KMS-11 (cell line): ENCODE data around the gene DDX49.
"Not testable (repeated sequence)": the region's sequence is repeated elsewhere in the genome, so short reads cannot be mapped to it uniquely, and the experiment has no call there.

ENCODE experiments used
- H2AFZ ChIP-seq: fragments of 200-600 bp; sonication (generic); 2 replicates; pipeline ENCODE4 v1.6.1; 2016; ENCODE audit warnings: antibody characterized with exemption, mixed run types, low read depth
- H3K27ac ChIP-seq: fragments of 200-600 bp; sonication (generic); 2 replicates; pipeline ENCODE4 v1.6.1; 2016; ENCODE audit warnings: mild to moderate bottlenecking, mixed run types
- H3K27me3 ChIP-seq: fragments of 200-600 bp; sonication (generic); 2 replicates; pipeline ENCODE4 v1.6.1; 2017; ENCODE audit warnings: mild to moderate bottlenecking, low read depth, mixed run types, moderate library complexity; ENCODE audit not compliant: insufficient read depth
- H3K36me3 ChIP-seq: fragments of 200-600 bp; sonication (generic); 2 replicates; pipeline ENCODE4 v1.6.1; 2017; ENCODE audit warnings: mild to moderate bottlenecking, mixed run types; ENCODE audit not compliant: insufficient read depth
- H3K4me1 ChIP-seq: fragments of 200-600 bp; sonication (generic); 2 replicates; pipeline ENCODE4 v1.6.1; 2016; ENCODE audit warnings: mild to moderate bottlenecking, low read depth, mixed run types; ENCODE audit not compliant: poor library complexity, severe bottlenecking
- H3K4me2 ChIP-seq: fragments of 200-600 bp; sonication (generic); 2 replicates; pipeline ENCODE4 v1.7.0; 2016; ENCODE audit warnings: mild to moderate bottlenecking, mixed run types
- H3K4me3 ChIP-seq: fragments of 200-600 bp; sonication (generic); IDR thresholded peaks from 2 replicates; pipeline ENCODE4 v1.6.1; 2017; ENCODE audit warnings: low read depth, low read length, mixed read lengths; ENCODE audit not compliant: insufficient read depth
- H3K79me2 ChIP-seq: fragments of 200-600 bp; sonication (generic); 2 replicates; pipeline ENCODE4 v1.6.1; 2016; ENCODE audit warnings: low read depth, mixed run types; ENCODE audit not compliant: insufficient read depth
- H3K9ac ChIP-seq: fragments of 200-600 bp; sonication (generic); 2 replicates; pipeline ENCODE4 v1.6.1; 2016; ENCODE audit warnings: mild to moderate bottlenecking, mixed run types
- H4K20me1 ChIP-seq: fragments of 200-600 bp; sonication (generic); 2 replicates; pipeline ENCODE4 v1.6.1; 2016; ENCODE audit warnings: mild to moderate bottlenecking, mixed run types; ENCODE audit not compliant: insufficient read depth
- CTCF ChIP-seq: fragments of 200-600 bp; sonication (generic); conservative IDR thresholded peaks from 2 replicates; pipeline ENCODE4 v1.6.1; 2017; ENCODE audit warnings: low read depth, mild to moderate bottlenecking, antibody characterized with exemption, low read length, moderate library complexity, mixed read lengths

Gene DDX49

GRCh38 chr19:18948976-18949356, 29.5 kb downstream of the DDX49 start:
- Histone ChIP-seq H3K79me2 (no peaks in the 10 kb centered on the region), H3K27me3 (no peaks in the 10 kb centered on the region), H3K4me1 (peaks cover 40% of the 10 kb centered on the region), H3K9ac (no peak overlapping the region), H4K20me1 (no peaks in the 10 kb centered on the region), H3K36me3 (no peaks in the 10 kb centered on the region), H3K4me2 (0 out of 2 replicates have a peak overlapping the region, but pooled peaks have one; percentile 29), H3K27ac (no peak overlapping the region), H2AFZ (no peak overlapping the region), H3K4me3 (no peak overlapping the region)
- TF ChIP-seq CTCF, result no peak

- H3K36me3 ChIP-seq, result no peaks in the 10 kb centered on the region
- no peak for TF ChIP-seq CTCF
- peak overlapping the region; percentile 11; the same call in 1 of the 2 replicates for H3K4me2 ChIP-seq
- H3K27ac ChIP-seq, result no peak overlapping the region
- no peak overlapping the region for H3K9ac ChIP-seq
- no peaks in the 10 kb centered on the region for H4K20me1 ChIP-seq
- H3K4me1 ChIP-seq, result peaks cover 40% of the 10 kb centered on the region
- H2AFZ ChIP-seq, result peak overlapping the region; percentile 33; the same call in 1 of the 2 replicates
- H3K4me3 ChIP-seq, result no peak overlapping the region
- H3K27me3 ChIP-seq, result no peaks in the 10 kb centered on the region
- no peaks in the 10 kb centered on the region for H3K79me2 ChIP-seq
These were observed 30.3 kb downstream of the DDX49 start for GRCh38 chr19:18949858-18950257.

- Histone ChIP-seq H3K4me1 (peaks cover 30% of the 10 kb centered on the region), H3K9ac (no peak overlapping the region), H3K79me2 (no peaks in the 10 kb centered on the region), H2AFZ (no peak overlapping the region), H3K27ac (no peak overlapping the region), H3K27me3 (no peaks in the 10 kb centered on the region), H3K36me3 (no peaks in the 10 kb centered on the region), H4K20me1 (no peaks in the 10 kb centered on the region), H3K4me2 (no peak overlapping the region), H3K4me3 (no peak overlapping the region)
- no peak for TF ChIP-seq CTCF
These were observed 32.3 kb downstream of the DDX49 start for GRCh38 chr19:18951721-18952281.

- not testable (repeated sequence) for H3K4me2 ChIP-seq, H3K4me3 ChIP-seq, H3K9ac ChIP-seq, H3K27me3 ChIP-seq, H3K36me3 ChIP-seq, H2AFZ ChIP-seq, H4K20me1 ChIP-seq, H3K27ac ChIP-seq, H3K79me2 ChIP-seq
- H3K4me1 ChIP-seq, result peaks cover 23% of the 10 kb centered on the region
These were observed 33.0 kb downstream of the DDX49 start for GRCh38 chr19:18952364-18953003.

GRCh38 chr19:18954094-18954493, 34.6 kb downstream of the DDX49 start:
- H3K9ac ChIP-seq, result no peak overlapping the region
- no peak overlapping the region for H3K4me3 ChIP-seq
- no peak overlapping the region for H3K4me2 ChIP-seq
- H3K27me3 ChIP-seq, result no peaks in the 10 kb centered on the region
- no peaks in the 10 kb centered on the region for H4K20me1 ChIP-seq
- TF ChIP-seq CTCF, result no peak
- peaks cover 10% of the 10 kb centered on the region for H3K4me1 ChIP-seq
- H3K79me2 ChIP-seq, result no peaks in the 10 kb centered on the region
- no peaks in the 10 kb centered on the region for H3K36me3 ChIP-seq
- H2AFZ ChIP-seq, result no peak overlapping the region
- H3K27ac ChIP-seq, result no peak overlapping the region
